HG03354 (cell line): ENCODE data around the gene RAD51B.
"Not testable (repeated sequence)": the region's sequence is repeated elsewhere in the genome, so short reads cannot be mapped to it uniquely, and the experiment has no call there.

Source experiments
- ATAC-seq: cut with Tn5 transposase; IDR thresholded peaks from one replicate; pipeline ENCODE4 v1.9.1; 2021; ENCODE audit warnings: mild to moderate bottlenecking; ENCODE audit not compliant: unreplicated experiment, poor library complexity, severe bottlenecking

RAD51B gene

DNA sequence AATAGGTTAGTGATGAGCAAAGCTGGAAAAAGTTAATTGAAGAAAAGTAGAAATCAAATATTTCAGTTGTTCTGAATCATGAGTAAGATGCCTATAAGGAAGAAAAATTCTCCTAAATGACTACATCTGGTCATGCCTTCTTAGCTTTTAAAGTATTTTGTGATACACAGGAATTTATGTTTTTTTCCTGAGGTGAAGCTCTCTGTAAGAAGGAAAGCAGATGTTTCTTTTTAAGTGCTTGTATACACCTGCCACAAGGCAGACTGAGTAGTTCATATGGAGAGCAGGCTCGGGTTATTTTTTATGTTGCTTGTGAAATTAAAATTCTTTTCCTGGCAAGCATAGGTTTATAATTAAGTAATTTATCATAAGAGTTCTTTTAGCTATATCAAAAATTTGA lies 275.2 kb downstream of the RAD51B start:
- no peak for ATAC-seq

DNA sequence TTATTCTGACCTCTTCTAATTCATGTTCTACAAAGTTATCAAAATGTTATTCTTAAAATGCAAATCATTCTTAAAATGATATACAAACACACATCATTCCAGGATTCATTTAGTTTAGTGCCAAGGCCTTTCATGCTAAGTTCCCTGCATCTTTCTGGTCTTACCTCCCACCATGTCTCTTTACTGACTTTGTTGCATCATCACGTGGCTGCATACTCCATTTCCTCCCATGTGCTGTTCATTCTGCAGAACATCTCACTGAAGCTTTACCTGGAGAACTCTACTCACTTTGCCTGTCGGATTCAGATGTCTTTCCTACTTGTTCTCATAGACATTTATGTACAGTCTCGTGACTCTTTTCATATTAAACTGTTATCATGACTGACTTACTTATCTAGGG lies 278.1 kb downstream of the RAD51B start:
- no peak for ATAC-seq

DNA sequence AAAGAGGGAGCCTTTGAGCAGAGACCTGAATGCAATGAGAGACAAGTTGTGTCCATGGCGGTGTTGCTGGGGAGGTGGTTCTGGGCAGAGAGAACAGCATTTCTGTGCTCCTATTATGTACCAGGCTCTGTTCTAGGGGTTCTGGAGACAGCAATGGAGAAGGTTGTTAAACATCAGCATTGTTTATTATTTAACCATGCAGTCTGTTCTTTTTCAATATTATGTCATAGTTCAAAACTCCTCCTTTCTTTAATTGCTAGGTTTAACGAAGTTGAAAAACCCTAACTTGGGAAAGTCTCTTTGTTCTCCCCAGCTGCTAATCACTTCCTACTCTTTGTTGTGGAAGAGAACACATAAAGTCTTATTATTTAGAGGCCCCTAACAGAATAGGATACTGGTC lies 279.3 kb downstream of the RAD51B start:
- ATAC-seq: no peak

DNA sequence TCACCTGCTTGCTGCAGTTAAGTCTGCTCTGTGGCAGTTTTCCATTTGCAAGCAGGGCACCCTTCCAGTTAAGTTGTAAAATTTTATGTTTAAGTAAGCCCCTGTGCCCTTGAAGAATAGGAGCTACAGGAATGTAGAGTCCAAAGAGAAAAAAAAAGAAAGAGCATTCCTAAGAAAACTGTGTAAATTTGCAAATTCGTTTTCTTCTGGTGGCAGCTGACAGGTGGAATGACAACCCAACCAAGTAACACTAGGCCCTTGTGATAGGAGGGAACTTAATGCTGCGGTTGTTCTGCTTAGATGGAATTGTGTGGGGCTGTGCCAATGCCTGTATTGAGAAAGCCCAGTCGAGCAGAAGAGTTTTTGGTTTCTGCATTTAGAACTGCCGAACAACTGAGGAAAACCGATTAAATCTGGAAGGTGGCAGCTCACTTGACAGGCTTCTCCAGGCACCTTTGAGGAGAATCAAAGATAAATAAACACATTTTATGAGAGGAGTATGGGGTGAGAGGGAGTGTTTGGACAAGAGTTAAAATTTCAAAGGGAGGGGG lies 280.0 kb downstream of the RAD51B start:
- ATAC-seq: no peak

DNA sequence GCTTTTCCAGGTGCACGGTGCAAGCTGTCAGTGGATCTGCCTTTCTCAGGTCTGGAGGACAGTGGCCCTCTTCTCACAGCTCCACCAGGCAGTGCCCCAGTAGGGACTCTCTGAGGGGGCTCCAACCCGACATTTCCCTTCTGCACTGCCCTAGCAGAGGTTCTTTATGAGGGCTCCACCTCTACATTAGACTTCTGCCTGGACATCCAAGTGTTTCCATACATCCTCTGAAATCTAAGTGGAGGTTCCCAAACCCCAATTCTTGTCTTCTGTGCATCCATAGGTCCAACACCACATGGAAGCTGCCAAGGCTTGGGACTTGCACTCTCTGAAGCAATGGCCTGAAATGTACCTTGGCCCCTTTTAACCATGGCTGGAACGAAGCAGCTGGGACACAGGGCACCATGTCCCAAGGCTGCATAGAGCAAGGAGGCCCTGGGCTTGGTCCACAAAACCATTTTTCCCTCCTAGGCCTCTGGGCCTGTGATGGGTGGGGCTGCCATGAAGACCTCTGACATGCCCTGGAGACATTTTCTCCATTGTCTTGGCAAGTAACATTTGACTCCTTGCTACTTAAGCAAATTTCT lies 282.2 kb downstream of the RAD51B start:
- ATAC-seq: not testable (repeated sequence)

DNA sequence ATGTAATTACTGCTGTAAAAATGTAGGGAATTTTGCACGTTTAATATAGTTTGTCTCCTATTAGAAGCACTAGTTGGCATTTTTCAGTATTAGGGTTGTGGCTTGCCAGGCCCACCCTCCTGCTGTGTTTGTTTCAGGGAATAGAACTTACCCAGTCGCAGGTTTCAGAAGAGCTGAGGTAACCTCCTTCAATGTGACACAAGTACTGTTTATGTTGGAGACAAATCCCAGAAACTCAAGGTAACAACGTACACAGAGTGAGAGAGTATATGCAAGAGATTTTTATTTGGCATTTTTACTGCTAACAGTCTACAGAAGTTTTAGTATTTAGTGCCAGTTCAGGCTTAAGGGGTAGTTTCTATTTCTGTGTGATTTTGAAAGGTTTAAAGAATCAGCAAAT lies 284.3 kb downstream of the RAD51B start:
- no peak for ATAC-seq

DNA sequence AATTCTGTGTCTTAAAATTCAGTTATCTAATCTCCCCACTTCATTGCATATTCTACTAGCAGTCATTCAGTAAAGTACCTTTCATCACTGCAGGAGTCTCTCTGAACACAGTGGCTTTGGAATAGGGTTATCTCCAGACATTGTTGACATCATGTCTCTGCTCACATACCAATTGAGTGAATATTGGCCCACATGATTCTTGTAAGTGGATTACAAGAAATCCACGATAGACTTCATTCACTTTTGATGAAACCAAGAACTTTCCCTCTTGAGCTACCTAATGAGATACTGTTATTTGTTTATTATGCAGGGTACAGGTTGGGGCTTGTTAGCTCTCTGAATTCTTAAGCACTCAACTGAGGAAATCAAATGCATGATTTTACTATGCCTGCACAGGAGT lies 284.9 kb downstream of the RAD51B start:
- no peak for ATAC-seq

DNA sequence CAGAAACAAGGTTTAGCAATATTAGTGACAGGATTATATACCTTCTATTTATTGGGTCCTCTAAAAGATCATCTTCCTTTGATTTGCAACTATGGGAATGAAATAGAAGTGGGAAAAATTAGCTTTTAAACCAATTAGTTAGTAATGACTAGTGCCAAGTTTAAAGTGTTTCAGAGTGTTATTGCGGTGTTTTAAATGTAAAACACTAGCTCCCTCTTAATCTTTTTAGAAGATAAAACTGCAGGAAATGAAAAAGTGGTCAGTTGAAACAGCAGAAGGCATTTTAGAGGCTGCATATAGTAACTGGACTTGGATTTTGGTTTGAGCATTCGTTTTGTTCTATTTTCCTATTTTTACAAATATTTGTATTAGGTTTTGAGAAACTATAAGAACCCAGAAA lies 286.2 kb downstream of the RAD51B start:
- ATAC-seq: no peak

DNA sequence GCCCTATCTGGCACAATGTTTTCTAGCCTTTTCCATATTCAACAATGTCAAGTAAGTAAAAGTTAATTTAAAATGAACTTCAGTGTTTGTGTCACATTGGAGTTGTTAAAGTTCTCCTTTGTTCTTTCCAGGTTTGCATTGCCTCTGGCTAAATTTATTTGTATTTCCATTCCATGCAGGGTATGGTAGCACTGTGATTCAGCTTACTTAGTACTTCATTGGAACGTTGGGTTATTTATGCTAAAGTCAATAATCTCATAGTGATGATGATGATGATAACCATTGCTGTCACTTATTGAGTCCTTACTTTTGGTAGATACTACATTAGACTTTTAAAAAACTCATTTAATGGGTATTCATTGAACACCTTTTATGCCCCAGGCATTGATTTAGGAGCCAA lies 286.9 kb downstream of the RAD51B start:
- no peak for ATAC-seq

DNA sequence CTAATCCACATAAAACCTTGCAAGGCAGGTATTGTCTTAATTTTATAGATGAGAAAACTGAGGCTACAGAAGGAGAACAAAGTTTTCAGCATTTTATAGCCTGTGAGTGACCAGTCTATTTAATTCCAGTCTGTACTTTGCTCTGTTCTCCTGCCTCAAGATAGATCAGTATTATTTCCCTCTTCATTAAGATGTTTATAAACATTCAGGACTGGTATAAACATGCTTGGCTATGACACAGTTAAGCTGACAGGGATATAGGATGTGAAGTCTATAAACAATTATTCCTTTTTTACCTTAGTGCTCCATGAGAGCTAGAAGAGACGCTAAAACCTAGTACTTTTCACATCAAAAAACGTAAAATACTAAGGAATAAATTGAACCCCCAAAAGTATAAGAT lies 287.3 kb downstream of the RAD51B start:
- ATAC-seq: no peak

DNA sequence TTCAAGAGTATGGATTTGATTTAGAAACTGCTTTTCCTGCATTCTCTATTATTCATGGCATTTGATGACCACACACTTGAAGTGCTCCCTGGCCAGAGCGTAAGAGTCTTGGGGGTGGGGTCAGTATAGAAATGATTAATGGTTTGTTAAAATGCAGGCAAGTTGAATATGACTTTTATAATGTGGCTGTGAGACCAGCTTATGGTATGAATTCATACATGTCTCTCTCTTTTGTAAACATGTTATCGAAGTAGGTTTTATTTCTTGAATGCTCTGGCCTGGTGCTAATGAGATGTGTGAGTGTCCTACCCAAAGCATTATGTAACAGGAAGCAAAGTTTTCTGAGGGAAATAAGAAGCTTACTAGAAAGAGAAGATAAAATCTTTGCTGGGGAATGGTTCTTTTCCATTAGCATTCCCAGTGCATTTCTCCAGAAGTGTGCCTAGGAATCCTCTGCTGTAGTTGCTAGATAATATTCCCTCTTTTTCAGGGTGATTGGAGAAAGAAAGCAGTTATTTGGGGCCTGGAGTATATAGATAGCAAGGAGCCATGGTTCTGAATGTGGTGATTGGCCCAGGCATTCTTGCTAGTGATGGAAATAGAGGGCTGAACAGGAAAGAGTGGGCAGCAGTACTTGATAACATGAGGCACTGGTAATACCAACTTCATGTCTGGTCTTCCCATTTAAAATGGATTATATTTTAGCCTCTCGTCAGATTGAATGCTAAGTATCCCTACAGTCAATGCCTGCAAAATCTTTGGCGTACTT lies 289.7 kb downstream of the RAD51B start:
- ATAC-seq: no peak

DNA sequence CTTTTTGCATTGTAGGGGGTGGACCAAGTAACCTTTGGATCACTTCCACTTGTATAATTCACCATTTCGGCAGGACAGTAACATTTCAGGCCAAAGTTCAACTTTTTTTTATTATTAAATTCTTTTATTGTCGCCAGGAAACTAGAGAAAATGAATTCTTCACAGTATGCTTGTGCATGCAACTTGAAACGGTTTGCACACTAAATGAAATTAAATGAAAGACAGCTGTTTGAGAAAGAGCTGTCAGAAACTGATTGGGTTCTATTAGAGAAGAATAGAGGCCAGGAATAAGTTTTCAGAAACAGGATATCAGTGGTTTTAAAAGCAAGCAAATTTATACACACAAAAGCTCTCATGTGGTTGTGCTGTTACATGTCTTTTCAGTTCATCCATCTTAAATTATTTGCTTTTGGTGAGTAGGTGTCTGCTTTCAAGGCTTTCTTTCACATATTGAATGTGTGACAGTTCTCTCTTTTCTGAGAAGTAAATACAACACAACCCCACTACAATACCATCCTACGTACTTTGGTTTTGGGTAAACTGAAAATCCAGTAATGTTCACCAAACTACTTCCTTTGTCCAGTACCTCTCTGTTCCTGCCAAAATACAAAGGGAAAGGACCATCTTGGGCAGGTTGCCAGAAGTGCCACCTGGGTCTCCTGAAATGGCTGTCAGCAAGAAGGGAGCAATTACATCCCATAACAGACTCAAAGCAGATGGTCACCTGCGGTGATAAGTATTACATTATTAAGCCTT lies 291.7 kb downstream of the RAD51B start:
- ATAC-seq: no peak

DNA sequence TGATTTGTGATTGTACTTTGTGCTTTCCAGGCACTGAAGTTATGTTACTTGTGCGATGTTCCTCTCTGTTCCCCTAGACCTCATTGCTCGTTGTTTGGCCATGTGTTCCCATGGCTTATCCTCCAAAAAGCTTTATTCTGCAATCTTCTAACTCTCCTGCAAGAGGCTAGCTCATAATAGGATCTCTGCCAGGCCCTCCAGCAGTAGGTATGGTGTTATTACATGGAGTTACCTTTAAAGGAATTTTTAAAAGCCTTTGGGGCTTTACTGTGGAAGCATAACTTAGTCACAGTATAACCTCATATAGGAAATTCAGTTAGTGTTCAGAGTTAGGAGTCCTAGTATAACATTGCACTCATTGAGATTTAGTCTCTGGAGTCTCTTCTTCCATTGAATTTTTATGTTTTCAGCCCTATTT lies 292.3 kb downstream of the RAD51B start:
- ATAC-seq: no peak

DNA sequence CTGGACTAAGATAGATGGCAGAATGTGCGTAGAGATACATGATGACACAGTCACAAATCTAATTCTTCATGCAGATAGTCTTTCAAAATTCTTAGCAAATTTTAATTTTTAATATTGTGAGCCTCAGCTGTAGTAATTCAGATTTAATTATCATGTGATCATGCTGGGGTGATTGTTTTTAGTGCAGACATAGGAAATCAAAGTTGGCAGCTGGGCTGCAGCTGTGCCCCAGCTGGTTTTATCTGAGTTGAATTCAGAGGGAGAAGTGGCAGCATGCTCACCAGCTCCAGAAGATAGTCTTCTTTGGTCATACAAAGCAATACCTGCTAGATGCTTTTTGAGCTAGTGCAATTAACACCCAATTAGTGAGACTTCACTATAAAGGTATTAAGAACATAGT lies 292.9 kb downstream of the RAD51B start:
- no peak for ATAC-seq

DNA sequence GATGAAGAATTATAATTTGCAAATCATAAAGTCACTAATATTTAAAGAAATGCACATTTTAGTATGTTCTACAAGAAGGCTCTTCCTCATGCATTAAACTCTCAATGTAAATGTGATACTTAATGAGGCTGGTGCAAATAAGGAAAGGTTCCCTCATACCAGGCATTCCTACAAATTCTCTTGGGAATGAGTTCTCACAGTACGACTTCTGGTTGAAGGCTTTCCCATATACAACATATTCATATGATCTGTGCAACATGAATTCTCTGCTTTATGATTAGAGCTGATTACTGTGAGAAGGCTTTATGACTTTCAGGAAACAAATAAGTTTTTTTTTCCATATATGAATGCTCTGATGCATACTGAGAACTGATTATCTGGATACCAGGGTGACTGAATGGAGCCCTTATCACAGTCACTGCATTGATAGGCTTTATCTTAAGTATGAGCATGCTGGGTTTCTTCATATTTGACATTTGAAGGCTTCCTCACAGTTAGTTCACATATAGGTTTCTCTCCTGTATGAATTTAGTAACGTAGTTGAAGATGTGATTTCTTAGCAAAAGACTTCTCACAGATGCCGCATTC lies 293.9 kb downstream of the RAD51B start:
- no peak for ATAC-seq

DNA sequence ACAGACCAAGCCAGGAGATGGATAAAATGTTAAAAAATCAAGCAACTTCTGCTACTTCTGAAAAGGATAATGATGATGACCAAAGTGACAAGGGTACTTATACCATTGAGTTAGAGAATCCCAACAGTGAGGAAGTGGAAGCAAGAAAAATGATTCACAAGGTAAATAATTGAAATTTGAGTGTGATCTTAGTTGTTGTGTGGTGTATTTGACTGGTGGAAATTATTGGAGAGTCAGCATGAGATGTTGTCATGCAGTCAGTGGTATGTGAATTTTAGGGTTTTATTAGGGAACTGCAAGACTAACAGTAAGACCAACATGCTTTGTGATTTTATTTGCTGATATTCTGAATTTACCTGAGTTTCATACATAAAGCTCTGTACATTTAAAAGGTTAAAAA lies 296.4 kb downstream of the RAD51B start:
- ATAC-seq: not testable (repeated sequence)

DNA sequence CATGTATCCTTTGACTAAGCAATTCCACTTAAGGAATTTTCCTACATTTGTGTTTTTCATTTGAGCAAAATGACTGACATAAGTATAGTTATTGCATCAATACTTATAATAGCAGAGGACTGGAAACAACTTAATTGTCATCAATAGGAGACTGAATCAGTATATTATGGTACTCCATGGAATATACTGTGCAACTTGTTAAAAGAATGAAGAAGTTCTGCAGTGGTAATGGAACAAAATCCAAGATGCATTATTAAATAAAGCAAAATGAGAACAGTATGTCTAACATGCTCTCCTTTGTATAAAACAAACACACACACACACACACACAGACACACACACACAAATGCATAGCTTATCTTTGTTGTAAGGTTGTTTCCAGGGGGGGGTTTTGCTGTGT lies 303.1 kb downstream of the RAD51B start:
- ATAC-seq: no peak

DNA sequence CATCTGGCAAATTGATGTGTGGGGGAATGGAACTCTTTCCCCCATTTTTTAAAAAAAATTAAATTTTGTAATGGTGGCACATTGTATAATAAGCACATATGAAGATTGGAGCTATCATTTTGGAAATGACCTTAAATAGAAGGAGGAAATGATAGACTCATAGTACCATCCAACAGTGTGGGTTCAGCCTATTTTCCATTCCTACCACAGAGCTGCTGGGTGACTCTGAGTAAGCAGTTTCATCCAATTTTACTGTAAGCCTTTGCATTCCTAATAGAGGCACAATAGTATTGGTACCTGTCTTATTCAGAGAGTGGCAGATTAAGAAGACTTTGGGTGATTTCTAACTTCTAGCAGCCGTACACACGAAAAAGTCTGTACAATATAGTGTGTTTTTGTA lies 304.5 kb downstream of the RAD51B start:
- ATAC-seq: no peak

DNA sequence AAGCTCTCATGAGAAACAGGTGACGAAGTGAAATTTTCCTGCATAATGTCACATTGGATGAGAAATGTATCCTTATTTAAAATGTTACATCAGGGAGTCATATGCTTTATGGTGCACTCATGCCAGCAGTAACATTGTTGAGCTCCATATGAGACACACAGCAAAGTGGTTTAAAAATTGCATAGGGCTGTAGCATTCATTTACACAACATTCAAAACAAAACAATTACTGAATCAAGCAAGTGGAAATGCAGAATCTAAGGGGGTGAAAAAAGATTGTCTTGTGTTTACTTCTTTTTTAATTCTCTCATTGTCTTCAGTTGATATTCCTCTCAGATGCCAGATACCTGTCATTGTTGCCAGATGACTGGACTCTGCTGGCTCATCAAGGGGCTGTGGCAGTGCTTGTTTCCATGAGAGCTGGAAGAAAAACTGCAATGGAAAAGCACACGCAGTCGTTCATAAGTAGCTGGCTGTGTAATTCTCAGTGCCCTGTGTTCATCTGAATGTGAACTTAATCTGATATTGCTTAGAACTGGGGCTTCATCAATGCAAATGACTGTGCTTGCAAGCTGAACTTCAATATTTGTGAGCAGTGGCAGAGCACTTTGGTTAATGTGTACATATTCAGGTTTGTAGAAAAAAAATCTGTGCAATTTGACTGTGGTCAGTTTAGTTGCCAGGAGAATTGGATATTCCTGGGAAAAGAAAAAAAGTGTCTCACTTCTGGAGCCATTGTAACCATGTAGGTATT lies 305.6 kb downstream of the RAD51B start:
- ATAC-seq: no peak

DNA sequence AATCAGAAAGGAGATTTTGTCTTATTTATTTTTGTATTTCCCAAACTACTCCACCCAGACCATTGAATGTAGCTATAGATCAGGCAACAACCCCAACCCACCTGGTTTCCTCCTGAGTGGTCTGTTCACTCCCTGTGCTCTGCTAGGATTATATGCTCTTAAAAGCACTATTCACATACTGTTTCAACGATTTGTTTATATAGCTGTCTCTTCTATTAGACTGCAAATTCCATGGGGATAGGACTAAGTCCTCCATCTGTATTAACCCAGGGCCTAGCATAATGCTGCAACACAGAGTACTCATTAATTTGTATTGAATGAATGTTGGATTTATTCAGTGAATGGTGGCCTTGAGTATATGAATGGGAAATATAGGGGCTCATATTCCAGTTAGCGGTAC lies 307.6 kb downstream of the RAD51B start:
- no peak for ATAC-seq
